GM19025 (cell line): ENCODE data around the gene ZNF92.
"Not testable (repeated sequence)": the region's sequence is repeated elsewhere in the genome, so short reads cannot be mapped to it uniquely, and the experiment has no call there.

Experiments
- ATAC-seq: cut with Tn5 transposase; IDR thresholded peaks from one replicate; pipeline ENCODE4 v1.9.1; 2021; ENCODE audit warnings: mild to moderate bottlenecking, low read depth, moderate library complexity; ENCODE audit not compliant: unreplicated experiment

Gene ZNF92

GRCh38 chr7:65422670-65423069 lies 49.0 kb downstream of the ZNF92 start:
- ATAC-seq = no peak

- not testable (repeated sequence) for ATAC-seq
Measured at GRCh38 chr7:65423286-65423685, 49.6 kb downstream of the ZNF92 start.

- no peak for ATAC-seq
Measured at GRCh38 chr7:65429642-65430343, 56.1 kb downstream of the ZNF92 start.

GRCh38 chr7:65430344-65431186 lies 56.9 kb downstream of the ZNF92 start:
- no peak for ATAC-seq

- ATAC-seq = no peak
Measured at GRCh38 chr7:65434307-65434706, 60.7 kb downstream of the ZNF92 start.

GRCh38 chr7:65436163-65436562 lies 62.5 kb downstream of the ZNF92 start:
- ATAC-seq = no peak

GRCh38 chr7:65438598-65438997 lies 64.9 kb downstream of the ZNF92 start:
- no peak for ATAC-seq

GRCh38 chr7:65441010-65441409 lies 67.4 kb downstream of the ZNF92 start:
- no peak for ATAC-seq

GRCh38 chr7:65444205-65444842 lies 70.7 kb downstream of the ZNF92 start:
- ATAC-seq = no peak

GRCh38 chr7:65444899-65445823 lies 71.5 kb downstream of the ZNF92 start:
- ATAC-seq = no peak

GRCh38 chr7:65447041-65447440 lies 73.4 kb downstream of the ZNF92 start:
- not testable (repeated sequence) for ATAC-seq

GRCh38 chr7:65448816-65449504 lies 75.3 kb downstream of the ZNF92 start:
- ATAC-seq = no peak

- no peak for ATAC-seq
Measured at GRCh38 chr7:65449505-65449852, 75.8 kb downstream of the ZNF92 start.
